Eye (tissue), 1 donor: ENCODE data around the gene TUBGCP2.

Experiments
- DNase-seq: peaks from one replicate; pipeline ENCODE4 v3.0.0-alpha.2; 2015

The TUBGCP2 gene, protein sequence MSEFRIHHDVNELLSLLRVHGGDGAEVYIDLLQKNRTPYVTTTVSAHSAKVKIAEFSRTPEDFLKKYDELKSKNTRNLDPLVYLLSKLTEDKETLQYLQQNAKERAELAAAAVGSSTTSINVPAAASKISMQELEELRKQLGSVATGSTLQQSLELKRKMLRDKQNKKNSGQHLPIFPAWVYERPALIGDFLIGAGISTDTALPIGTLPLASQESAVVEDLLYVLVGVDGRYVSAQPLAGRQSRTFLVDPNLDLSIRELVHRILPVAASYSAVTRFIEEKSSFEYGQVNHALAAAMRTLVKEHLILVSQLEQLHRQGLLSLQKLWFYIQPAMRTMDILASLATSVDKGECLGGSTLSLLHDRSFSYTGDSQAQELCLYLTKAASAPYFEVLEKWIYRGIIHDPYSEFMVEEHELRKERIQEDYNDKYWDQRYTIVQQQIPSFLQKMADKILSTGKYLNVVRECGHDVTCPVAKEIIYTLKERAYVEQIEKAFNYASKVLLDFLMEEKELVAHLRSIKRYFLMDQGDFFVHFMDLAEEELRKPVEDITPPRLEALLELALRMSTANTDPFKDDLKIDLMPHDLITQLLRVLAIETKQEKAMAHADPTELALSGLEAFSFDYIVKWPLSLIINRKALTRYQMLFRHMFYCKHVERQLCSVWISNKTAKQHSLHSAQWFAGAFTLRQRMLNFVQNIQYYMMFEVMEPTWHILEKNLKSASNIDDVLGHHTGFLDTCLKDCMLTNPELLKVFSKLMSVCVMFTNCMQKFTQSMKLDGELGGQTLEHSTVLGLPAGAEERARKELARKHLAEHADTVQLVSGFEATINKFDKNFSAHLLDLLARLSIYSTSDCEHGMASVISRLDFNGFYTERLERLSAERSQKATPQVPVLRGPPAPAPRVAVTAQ

DNA sequence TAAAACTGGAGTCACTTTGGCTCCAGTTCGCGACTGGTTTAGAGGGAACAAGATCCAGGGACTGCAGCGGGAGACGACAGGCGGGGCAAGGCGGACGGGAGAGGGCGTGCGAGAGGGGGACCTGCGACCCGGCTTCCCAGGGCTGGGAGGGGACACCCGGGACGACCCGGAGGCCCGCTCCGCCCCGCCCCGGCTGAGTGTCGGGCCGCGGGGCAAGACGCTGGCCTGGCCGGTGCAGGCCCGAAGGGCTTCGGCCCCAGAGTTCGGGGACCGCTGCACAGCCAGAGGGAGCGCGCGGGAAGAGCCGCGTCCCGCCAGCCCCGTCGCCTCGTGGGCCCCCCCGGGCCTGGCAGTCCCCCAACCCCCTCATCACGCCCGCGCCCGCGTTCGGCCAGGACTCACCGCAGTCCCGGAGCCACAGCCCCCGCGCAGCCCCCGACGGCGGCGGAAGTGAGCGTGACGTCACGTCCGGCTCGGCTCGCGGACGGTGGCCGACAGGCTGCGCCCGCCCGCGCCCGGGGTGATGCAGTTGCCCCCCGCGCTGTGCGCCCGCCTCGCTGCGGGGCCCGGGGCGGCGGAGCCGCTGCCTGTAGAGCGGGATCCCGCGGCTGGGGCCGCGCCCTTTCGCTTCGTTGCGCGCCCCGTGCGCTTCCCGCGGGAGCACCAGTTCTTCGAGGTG is at the start of gene TUBGCP2, which contains the start of gene ZNF511:
TSS of gene TUBGCP2 (minus strand) at position 452 of the 679 bp plus-strand sequence. CDS start 5,931 bp downstream, outside the sequence.
TSS of gene ZNF511 (plus strand) at position 494 of the 679 bp plus-strand sequence. CDS start at position 524, 30 bp downstream.
- peak; percentile 94 for DNase-seq

DNA sequence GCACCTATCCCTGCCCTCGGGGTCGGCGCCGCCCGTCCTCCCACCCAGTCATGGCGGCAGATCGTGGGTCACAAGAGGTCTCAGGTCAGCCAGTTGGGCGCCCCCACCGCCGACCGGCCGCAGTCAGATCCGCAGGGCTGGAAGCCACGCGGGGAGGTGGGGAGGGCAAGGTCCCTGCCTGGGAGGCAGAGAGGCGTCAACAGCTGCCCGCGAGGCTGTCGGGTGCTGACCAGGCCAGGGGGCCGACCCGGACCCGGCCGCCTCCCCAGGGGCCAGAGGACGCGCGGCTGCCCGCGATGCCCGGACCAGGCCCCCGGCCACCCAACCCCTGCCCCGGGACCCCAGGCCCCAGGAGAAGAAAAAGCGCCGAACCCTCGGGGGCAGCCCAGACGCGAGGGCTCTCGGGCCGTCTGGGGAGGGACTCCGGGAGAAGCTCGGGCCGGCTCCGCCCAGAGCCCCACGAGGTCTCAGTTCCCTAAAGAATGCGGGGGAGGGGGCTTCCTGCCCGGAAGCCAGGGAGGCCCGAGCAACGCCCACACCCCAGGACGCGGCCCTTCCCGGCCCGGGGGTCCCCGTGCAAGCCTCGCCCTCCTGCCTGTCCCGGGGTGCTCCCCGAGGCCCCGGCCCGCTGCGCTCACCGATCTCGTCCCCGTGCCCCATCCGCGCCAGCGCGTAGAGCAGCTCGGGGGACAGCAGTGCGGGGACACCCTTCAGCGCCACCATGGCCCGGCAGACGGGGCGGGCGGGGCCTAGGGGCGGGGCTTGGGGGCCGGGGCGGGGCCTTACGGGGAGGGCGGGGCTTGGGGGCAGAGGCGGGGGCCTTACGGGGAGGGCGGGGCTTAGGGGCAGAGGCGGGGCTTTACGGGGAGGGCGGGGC is 48.9 kb upstream of the TUBGCP2 start, which contains the start of gene FUOM:
TSS of gene FUOM (minus strand) at position 735 of the 877 bp plus-strand sequence. CDS start at position 723, 12 bp downstream.
- peak; percentile 88 for DNase-seq

DNA sequence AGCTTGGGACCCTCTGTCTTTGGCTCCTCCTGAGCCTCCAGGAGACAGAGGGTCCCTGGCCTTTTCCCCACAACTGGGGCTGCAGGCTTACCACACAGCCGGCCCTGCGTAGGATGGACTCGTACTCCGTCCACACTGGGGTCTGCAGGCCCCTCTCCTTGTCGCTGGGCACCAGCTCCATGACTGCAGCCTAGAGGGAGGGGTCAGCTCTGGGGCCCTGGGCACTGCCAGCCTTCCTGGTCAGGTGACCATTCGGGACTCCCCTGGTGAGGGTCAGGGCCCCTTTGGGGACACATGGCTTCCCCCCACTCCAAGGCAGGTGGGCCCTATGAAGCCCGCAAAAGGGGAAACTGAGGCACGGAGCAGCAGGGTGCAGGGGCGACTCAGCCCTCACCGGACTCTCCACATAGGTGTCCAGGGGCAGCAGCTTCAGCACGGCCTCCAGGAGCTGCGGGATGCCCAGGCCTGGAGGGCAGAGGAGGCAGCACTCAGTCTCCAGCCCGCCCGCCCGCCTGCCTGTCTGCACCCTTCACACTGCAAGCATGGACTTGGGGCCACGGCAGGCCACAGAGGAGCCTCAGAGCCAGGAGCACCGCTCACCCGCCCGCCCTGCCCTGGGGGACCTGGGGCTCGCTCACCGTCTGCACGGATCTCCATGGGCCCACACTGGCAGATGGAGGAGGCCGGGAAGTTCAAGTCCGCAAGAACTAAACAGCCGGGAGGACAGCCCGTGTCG is 48.0 kb upstream of the TUBGCP2 start:
- no peak for DNase-seq

DNA sequence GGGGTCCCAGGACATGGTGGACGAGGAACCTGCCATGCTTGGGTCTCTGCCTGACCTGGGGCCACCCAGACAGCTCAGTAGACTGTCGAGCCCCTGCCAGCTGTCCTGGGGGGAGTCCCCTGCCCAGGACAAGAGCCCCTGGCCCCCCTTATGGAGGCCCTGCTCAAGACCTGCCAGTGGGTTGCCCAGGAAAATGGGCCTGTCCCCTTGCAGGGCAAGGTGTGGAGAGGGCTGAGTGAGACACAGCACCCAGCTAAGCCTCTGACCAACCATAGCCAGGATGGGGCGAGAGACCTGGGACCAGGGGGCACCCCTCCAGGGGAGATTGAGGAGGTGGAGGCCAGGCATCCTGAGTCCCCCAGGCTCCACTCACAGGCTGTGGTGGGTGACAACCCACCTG is 47.3 kb upstream of the TUBGCP2 start:
- no peak for DNase-seq

DNA sequence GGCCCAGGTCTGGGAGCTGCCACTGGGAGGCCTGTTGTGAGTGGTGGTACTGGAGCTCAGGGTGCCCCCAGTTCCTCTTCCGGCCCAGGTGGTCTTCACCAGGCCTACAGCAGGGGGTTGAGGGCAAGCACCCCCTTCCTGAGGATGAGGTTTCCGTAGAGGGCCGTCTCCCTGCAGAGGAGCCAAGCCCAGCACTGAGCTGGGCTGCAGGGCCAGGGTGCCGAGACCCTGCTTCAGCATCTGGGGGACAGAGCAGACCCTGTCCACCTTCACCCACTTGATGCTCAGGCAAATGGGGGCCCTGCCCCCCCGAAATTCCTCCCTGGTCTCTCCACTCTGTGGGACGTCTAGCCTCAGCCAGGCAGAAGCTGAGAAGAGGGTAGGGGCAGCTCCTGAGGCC is 46.6 kb upstream of the TUBGCP2 start:
- no peak for DNase-seq

DNA sequence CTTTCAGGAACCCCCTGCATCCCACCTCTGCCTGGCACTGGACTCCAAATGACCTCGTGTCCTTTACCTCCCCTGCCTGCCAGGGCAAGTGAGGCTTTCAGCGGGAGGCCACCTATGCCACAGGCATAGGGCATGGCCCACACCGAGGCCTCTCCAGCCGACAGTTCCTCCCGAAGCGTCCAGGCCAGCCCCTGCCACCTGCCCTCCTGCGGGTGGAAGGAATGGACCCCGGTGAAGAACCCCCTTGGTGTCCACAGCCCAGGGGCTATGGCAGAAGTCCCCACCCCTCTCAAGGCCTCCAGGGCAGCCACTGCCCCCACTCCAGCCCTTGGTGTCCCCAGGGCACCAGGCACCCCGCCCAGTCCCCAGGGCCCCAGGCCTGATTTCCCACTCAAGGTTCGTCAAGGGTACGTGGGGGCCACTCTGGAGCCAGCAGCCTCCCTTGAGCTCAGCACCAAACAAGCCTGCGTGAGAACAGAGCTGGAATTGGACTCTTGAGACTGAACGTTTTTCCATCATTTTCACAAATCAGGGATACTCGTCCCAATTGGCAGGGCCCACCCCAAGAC is 46.1 kb upstream of the TUBGCP2 start:
- no peak for DNase-seq

DNA sequence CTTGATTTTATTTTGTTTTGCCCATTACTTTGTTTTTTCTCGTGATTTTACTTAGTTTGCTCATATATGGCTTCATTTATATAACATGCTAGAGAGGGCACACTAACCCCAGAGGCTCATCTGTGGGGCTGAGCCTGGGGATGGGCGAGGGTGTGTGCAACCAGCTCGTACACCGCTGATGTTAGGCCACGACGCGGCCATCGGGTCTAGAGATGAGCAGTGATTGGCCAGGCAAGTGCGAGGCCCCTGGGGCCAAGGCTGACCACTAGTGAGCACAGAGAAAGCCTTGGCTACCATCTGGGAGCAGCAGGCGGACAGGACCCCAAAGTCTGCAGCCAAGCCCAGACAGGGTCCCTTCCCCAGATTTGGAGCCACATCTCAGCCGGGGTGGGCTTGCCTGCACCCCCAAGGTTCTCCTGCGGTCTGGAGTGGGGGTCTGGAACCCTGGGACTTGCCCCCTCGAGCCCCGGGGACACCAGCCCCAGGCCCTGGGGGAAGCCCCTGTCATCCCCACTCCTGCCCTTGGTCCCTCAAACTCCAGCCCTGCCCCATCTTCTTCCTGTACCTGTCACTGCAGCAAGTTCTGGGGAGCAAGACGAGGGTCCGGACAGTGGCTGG is 45.4 kb upstream of the TUBGCP2 start:
- DNase-seq = no peak

DNA sequence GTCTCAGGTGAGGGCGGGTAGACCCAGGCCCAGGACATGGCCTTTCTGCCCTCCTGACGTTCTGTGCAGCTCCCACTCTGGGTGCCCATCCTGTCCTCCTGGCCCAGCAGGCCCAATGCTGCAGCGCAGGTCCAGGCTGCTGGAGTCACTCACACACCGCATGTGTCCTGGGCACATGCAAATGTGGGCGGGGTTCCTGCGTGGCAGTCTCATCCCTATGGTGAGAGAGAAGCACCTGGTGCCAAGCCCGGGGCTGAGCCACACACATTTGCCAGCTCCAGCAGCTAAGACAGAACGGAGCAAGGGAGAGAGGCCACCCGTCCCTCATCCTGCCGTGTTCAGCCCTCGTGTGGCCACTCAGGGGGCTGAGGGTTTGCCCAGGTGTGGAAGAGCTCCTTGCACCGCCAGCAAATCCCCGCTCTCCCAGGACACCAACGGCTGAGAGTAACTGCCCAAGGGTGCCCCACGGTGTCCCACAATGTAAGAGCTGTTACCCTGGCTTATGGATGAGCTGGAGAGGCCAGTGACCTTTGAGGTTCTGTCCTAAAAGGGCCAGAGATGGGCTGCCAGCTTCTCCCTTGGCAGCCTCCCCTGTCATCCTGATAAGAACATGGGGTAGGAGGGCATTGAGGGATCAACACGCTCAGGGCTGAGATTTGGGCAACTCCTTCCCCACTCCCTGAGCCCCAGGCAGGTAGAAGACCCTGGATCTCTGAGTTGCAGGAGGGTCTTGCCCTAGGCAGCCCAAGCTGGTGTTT is 44.7 kb upstream of the TUBGCP2 start:
- no peak for DNase-seq

DNA sequence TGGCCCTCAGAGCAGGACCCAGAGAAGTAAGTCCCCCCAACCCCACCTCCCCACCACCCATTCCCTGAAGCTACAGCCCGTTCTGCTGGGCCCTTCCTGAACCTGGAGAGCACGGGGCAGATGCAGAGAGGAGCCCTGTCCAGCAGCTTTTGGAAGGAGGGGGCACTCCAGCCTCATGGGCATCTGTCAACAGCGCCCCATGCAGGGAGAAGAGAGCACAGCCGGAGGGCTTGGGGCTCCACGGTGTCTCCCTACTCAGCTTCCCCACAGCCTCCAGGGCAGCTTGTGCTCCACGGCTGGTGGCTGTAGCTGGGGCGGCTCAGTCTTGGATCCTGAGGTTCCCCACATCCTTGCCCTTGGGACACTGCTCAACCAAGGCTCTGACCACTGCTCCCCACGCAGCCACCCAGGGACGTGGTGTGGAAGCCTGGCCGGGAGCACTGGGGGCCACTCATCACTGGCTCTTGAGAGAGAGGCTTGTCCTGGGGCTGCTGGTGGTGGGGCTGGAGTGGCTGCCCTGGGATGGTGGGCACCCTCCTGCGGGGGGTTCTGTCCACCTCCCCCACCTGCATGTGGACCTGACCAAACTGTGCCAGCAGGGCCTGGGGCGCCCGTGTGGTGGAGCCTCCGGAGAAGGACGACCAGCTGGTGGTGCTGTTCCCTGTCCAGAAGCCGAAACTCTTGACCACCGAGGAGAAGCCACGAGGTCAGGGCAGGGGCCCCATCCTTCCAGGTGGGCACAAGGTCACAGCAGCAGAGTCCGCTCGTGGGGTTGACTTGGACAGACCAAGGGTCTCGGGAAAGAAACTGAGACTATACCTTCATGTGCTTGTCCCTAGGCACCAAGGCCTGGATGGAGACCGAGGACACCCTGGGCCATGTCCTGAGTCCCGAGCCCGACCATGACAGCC is 43.0 kb upstream of the TUBGCP2 start:
- no peak for DNase-seq

DNA sequence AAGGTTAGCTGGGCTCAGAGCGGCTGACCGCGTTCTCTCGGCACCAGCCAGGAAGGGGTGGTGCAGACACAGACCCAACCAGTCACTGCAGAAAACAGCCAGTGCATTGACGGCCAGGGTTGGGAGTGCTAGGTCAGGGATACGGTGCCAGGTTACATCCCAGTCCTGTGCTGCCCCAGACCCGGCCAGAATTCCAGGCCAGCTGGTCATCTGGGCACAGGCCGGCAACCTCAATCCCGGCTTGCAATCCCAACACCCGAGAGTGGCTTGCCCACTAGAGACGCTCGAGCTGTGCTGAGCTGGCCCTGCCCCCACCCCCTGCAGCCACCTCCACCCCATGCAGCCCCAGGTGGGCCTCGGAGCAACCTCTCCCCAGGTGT is 42.3 kb upstream of the TUBGCP2 start:
- no peak for DNase-seq

DNA sequence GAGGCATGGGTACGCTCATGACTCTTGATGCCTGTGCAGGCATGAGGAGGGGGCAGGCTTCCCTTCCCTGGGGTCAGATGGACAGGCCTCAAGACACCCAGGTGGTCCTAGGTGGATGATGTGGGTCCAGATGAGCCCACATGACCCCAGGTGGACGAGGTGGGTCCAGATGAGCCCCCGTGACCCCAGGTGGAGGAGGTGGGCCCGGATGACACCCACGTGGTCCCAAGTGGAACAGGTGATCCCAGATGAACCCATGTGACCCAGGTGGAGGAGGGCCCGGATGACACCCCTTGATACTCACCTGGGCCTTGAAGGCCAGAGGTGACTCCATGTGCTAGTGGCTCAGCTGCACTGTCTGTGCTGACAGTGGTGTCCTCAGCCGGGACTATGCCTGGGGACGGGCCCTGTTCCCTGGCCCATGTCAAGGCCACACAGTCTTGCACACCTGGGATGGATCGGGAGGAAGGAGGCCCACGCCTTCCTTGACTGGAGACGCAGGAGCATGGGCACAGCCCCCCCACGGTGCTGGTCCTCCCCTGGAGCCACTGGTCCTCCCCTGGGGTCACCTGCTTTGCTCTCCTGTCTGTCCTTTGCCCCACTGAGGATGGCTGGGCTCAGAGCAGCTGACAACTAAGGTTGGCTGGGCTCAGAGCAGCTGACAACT is 41.7 kb upstream of the TUBGCP2 start:
- DNase-seq = no peak

DNA sequence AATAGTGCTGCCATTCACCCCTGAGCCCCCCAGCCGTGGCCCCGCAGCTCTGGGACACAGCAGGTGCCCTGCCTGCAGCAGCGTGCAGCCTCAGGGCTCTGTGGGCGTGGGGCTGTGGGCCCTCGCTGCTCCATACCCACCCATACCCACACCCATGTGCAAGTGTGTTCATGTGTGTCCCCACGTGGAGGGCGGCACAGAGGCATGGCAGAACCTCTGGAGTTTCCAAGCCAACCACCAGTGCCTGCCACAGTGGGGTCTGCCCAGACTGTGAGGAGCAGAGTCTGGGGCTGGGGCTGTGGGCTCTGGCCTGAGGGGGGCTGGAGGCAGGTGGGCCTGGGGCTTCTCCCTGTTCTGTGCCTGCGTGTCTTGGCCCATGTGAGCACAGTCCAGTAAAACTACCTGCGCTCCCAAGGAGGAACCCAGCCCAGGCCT is 40.9 kb upstream of the TUBGCP2 start:
- no peak for DNase-seq

DNA sequence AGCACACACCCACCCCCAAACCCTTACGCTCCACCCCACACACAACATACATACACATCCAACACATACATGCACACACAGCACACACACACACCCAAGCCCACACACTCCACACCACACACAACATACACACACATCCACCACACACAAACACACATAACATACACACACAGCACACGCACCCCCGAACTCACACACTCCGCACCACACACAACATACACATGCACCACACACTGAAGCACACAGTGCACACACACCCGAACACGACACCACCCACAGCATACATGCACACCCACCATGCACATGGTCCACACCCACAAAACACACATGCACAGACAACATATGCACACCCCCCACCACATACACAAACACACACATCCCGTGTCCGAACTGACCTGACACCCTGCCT is 40.5 kb upstream of the TUBGCP2 start:
- DNase-seq = no peak

DNA sequence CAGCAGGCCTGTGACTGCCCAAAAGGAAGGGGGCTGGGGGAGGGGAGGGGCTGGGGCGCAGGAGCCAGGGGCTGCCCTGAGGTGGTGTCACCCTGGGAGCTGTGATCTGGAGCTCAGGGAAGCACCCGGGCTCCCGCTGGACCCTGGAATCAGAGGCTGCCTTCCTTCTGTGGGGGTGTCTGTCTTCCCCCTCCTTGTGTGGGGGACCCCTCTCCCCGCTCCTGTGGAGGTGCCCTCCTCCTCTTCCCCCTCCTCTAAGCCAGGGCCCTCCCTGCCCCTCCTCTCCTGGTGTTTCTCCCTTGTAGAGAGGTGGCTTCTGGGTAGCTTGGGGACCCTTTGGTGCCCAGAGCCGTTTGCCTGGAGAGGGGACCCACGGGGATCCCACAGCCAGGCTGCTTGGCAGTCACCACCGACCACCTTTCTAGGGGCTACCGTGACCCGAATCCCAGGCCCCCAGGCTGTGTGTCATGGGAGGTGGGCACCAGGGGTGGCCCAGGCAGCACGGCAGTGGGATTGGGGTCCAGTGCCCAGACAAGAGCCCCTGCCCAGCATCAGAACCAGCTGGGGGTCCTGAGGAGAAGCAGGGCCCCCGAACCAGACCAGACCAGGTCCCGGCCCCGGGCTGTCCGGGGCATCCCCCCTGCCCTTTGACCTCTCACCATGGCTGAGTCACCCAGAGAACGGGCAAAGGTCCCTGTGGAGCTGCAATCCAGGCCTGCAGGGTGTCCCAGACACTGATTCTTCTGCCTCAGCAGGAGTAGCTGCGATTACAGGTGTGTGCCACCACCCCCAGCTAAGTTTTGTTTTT is 39.2 kb upstream of the TUBGCP2 start:
- DNase-seq = no peak

DNA sequence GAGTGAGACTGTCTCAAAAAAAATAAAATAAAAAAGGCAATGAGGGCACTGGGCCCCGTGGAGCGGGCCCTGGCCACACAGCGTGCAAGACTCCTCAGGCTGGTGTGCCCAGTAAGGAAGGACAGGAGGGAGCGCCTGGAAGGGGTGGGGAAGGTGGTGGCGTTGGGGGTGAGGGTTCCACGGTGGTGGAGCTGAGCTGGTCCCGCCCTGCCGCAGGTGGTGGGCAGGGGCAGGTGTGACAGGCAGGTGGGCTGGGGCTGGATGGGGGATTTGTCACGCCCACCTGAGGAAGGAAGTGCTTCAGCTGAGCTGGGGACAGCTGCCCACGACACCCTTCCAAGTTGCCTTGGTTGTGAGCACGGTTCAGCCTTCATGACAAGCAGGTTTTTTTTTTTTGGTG is 37.7 kb upstream of the TUBGCP2 start:
- DNase-seq = no peak

DNA sequence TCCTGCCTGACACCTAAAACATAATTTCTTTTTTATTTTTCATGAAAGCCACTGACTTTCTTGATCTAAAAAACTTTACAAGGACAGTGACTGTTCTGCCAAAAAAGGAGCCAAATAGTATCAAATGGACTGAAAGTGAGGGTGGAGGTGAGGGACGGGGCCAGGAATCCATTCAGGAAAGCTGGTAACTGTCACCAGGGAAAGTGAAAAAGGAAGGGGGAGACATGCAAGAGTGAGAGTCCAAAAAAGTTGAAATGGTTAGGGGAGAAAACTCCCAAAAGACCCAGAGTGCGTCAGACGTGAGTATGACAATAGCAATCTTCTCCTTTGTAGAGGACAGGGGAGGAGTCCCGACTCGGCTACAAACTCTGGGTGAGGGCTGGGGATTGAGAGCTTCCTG is 35.6 kb upstream of the TUBGCP2 start:
- no peak for DNase-seq

DNA sequence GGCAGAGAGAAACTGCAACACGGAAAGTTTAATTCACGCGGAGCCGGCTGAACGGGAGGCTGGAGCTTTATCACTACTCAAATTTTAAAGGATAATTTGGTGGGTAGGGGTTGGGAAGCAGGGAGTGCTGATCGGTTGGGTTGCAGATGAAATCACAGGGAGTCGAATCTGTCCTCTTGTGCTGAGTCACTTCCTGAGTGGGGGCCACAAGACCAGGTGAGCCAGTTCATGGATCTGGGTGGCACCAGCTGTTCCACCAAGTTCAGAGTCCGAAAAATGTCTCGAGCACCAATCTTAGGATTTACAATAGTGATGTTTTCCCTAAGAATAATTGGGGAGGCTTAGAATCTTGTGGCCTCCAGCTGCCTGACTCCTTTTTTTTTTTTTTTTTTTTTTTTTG is 34.9 kb upstream of the TUBGCP2 start:
- DNase-seq = no peak
